Tibial nerve (tissue), 4 donors: ENCODE measurements around the gene DNAL4.

ENCODE experiments used
- EP300 ChIP-seq, 2 donors: sonication (generic); formaldehyde crosslinking; IDR thresholded peaks; one replicate each; pipeline ENCODE4 v1.6.1; 2017; ENCODE audit warnings: antibody characterized with exemption in 2 of 2, mild to moderate bottlenecking in 1 of 2
- POLR2A ChIP-seq, 2 donors: fragments of 450-650 bp; IDR thresholded peaks; one replicate each; pipeline ENCODE4 v1.6.1; 2017; ENCODE audit warnings: antibody characterized with exemption in 2 of 2, mild to moderate bottlenecking in 2 of 2, moderate library complexity in 2 of 2
- TF ChIP-seq, protein P1 (sequence below), 5 experiments: fragments of 200-600 bp in 3 of 5; fragments of 450-650 bp in 2 of 5; sonication (generic) in 3 of 5; IDR thresholded peaks; one replicate each; pipeline ENCODE4 v1.5.1; 2016 to 2019; ENCODE audit warnings: antibody characterized with exemption in 5 of 5, mild to moderate bottlenecking in 3 of 5, moderate library complexity in 2 of 5

GRCh38 chr22:38774496-38775166, 19.3 kb downstream of the DNAL4 start:
- TF ChIP-seq POLR2A (IDR thresholded peaks at IDR 0.05): no peak
- TF ChIP-seq, protein P1, sequence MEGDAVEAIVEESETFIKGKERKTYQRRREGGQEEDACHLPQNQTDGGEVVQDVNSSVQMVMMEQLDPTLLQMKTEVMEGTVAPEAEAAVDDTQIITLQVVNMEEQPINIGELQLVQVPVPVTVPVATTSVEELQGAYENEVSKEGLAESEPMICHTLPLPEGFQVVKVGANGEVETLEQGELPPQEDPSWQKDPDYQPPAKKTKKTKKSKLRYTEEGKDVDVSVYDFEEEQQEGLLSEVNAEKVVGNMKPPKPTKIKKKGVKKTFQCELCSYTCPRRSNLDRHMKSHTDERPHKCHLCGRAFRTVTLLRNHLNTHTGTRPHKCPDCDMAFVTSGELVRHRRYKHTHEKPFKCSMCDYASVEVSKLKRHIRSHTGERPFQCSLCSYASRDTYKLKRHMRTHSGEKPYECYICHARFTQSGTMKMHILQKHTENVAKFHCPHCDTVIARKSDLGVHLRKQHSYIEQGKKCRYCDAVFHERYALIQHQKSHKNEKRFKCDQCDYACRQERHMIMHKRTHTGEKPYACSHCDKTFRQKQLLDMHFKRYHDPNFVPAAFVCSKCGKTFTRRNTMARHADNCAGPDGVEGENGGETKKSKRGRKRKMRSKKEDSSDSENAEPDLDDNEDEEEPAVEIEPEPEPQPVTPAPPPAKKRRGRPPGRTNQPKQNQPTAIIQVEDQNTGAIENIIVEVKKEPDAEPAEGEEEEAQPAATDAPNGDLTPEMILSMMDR (IDR thresholded peaks at IDR 0.05): no peak
- no peak for TF ChIP-seq EP300 (IDR thresholded peaks at IDR 0.05)
